Measurements from ENCODE around the gene PRDM1. TPM values are rescaled to one million over a fixed set of nuclear protein-coding genes. Genes with fewer than 3 reads are reported as not detected.

PRDM1 gene
- total RNA-seq, 1 donor from 2014 or later = 103 TPM

GRCh38 chr6:106094964-106095335 lies 8.8 kb downstream of the PRDM1 start:
- intact Hi-C loops (cut with micrococcal nuclease) = loop anchor here (5.0 to 10.0 kb wide), 2 partner anchors 663 to 1980 kb away; partner anchors contain the start of gene OSTM1

DNA sequence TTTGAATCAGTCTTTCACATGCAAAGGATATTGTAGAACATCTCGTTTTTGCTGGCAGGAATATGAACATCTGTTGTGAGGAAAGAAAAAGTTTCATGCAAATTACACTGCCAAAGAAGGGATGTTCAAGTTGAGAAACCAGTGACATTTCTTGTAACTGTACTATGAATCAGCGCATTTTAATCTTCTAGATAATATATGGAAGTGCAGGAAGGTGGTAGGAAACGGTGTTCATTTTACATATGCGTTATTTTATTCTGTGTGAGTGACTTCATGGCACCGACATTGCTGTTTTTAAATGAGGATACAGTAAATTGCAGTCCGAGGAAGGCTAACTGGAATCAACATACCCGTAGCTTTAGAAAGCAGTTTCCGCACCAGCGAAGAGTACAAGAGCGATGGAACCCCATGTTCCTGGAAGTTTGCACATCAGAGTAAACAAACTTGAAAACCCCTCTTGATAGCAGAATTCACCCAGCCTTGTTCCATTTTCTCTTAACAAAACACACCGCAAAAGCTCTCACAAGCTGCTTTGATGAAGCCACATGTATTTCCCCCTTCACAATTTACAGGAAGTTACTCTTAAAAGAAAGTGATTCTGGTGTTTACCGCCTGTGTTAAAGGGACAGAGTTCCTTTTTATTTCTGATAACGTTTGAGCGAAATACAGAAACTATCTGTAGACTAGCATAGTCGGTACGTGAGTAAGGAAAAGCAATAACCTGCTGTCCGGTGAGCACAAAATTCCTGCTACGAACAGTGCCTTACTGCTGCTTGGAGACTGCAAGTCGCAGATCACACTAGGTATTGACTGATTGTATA lies 11.5 kb downstream of the PRDM1 start:
- intact Hi-C loops (cut with micrococcal nuclease) = loop anchor here (1.0 to 10.0 kb wide), 25 partner anchors 11 to 1977 kb away; partner anchors contain the start of genes ATG5, OSTM1, PRDM1 and PREP

DNA sequence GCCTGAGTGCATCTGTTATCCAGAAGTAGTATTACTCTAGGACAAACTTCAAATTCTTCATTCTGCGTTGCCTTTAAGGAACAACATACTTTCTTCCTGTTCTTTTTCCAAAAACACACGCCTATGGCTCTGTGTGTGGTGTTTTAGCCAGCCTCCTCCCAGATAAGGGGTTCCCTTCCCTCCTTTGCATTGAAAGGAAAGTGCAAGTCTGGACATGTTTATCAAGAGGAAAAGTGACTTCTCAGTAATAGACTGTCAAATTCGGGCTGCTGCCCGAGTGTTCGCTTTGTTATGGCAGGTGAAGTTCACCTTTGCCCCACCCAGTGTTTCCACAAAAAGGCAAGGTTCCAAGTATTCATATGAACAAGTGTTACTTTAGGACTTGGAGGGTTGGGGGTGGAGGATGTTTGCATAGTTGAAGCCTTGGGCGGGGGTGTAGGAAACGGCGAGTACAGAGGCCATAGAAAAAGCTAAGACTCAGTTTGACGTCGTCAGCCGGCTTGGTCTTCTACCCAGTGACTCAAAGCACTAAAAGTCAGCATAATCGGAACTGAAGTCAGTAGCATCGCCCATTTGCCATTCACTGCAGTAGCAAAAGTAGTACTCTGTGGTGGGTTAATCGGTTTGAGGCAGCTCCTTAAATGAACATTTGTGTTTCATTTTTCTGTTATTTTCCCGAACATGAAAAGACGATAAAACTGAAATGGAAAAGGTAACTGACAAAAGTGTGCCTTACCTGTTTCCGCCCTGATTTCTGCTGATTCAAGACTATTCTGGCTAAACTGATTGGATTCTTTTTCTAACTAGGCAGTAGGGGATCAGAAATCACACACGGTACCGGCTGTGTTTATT lies 12.5 kb downstream of the PRDM1 start:
- intact Hi-C loops (cut with micrococcal nuclease) = loop anchor here (1.0 to 10.0 kb wide), 21 partner anchors 19 to 1976 kb away; partner anchors contain the start of genes ATG5, OSTM1, PREP and QRSL1

DNA sequence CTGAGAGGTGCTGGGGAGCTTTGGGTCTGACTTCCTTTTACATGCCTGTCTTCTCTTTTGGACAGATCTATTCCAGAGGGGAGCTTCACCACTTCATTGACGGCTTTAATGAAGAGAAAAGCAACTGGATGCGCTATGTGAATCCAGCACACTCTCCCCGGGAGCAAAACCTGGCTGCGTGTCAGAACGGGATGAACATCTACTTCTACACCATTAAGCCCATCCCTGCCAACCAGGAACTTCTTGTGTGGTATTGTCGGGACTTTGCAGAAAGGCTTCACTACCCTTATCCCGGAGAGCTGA lies 13.1 kb downstream of the PRDM1 start:
- intact Hi-C loops (cut with micrococcal nuclease) = loop anchor here (2.0 to 10.0 kb wide), 6 partner anchors 202 to 1976 kb away; partner anchors contain the start of genes OSTM1, QRSL1 and RTN4IP1

DNA sequence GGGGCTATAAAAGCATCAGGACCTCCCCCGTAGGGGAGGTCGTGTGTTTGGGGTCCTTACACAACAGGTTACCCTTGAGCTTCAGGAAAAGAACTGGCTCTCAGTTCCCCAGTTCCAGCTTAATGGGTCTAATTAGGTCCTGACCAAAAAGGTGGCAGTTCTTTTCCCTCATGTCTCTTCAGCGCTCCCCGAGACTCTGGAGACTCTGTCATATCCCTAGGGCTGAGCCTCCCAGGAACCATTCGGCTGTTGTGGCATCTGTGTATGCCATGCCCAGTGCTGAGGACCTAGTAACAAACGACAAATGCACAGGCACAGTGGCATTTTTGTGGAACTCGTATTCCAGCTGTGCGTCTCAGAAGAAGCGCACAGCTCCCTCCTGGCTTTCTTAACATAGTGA lies 14.6 kb downstream of the PRDM1 start:
- intact Hi-C loops (cut with micrococcal nuclease) = no loop called here

- intact Hi-C loops (cut with micrococcal nuclease) = no loop called here
Observed at GRCh38 chr6:106101466-106101865, 15.3 kb downstream of the PRDM1 start.

- intact Hi-C loops (cut with micrococcal nuclease) = loop anchor here (1.0 kb wide), 1 partner anchor 456 kb away; no protein-coding TSS in a partner anchor
Observed at GRCh38 chr6:106102034-106102433, 15.9 kb downstream of the PRDM1 start.

- intact Hi-C loops (cut with micrococcal nuclease) = loop anchor here (1.0 kb wide), 4 partner anchors 11 to 457 kb away; no protein-coding TSS in a partner anchor
Observed at GRCh38 chr6:106102967-106103727, 17.0 kb downstream of the PRDM1 start.

DNA sequence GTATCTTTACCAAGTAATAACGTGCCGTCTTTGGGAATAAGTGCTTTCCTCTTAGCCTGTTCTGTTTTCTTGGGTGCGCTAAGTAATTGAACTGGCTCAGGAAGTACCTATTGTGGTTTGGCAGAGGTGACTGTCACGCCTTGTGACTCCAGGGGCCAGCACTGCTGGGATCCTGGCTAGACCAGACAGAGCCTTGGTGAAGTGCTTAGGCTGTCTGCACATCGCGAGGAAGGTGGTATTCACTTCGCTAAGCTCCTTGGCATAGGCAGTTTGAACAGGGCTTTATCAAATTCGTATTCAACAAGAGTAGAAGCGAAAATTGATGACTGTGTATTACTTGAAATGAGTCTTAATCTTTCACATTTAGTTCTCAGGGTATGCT lies 17.6 kb downstream of the PRDM1 start:
- intact Hi-C loops (cut with micrococcal nuclease) = loop anchor here (1.0 kb wide), 3 partner anchors 11 to 120 kb away; no protein-coding TSS in a partner anchor

DNA sequence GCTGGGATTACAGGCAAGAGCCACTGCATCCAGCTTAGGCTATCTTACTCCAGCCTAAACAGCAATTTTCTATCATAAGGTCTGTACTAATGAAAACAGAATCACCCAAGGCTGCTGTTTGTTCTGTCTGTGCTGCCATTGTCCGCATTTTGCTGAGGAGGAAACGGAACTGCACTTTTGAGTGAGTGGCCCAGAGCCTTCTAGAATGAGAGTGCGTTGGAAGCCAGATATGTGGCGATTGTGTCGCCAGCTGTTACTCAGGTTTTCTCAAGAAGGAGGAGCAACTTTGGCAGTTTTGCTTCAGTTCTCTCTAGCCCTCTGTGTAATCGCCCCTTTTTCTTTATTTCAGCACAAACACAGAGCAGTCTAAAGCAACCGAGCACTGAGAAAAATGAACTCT lies 18.3 kb downstream of the PRDM1 start:
- intact Hi-C loops (cut with micrococcal nuclease) = no loop called here

GRCh38 chr6:106104941-106105340 lies 18.8 kb downstream of the PRDM1 start:
- intact Hi-C loops (cut with micrococcal nuclease) = no loop called here

DNA sequence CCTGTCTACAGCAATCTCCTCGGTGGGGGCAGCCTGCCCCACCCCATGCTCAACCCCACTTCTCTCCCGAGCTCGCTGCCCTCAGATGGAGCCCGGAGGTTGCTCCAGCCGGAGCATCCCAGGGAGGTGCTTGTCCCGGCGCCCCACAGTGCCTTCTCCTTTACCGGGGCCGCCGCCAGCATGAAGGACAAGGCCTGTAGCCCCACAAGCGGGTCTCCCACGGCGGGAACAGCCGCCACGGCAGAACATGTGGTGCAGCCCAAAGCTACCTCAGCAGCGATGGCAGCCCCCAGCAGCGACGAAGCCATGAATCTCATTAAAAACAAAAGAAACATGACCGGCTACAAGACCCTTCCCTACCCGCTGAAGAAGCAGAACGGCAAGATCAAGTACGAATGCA lies 19.4 kb downstream of the PRDM1 start:
- intact Hi-C loops (cut with micrococcal nuclease) = no loop called here

- intact Hi-C loops (cut with micrococcal nuclease) = no loop called here
Observed at GRCh38 chr6:106106276-106107042, 20.3 kb downstream of the PRDM1 start.

DNA sequence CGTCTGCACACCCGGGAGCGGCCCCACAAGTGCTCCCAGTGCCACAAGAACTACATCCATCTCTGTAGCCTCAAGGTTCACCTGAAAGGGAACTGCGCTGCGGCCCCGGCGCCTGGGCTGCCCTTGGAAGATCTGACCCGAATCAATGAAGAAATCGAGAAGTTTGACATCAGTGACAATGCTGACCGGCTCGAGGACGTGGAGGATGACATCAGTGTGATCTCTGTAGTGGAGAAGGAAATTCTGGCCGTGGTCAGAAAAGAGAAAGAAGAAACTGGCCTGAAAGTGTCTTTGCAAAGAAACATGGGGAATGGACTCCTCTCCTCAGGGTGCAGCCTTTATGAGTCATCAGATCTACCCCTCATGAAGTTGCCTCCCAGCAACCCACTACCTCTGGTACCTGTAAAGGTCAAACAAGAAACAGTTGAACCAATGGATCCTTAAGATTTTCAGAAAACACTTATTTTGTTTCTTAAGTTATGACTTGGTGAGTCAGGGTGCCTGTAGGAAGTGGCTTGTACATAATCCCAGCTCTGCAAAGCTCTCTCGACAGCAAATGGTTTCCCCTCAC lies 21.0 kb downstream of the PRDM1 start:
- intact Hi-C loops (cut with micrococcal nuclease) = no loop called here

GRCh38 chr6:106108129-106108528 lies 22.0 kb downstream of the PRDM1 start:
- intact Hi-C loops (cut with micrococcal nuclease) = no loop called here

- intact Hi-C loops (cut with micrococcal nuclease) = no loop called here
Observed at GRCh38 chr6:106109029-106109428, 22.9 kb downstream of the PRDM1 start.

- intact Hi-C loops (cut with micrococcal nuclease) = no loop called here
Observed at GRCh38 chr6:106110164-106110826, 24.2 kb downstream of the PRDM1 start.

DNA sequence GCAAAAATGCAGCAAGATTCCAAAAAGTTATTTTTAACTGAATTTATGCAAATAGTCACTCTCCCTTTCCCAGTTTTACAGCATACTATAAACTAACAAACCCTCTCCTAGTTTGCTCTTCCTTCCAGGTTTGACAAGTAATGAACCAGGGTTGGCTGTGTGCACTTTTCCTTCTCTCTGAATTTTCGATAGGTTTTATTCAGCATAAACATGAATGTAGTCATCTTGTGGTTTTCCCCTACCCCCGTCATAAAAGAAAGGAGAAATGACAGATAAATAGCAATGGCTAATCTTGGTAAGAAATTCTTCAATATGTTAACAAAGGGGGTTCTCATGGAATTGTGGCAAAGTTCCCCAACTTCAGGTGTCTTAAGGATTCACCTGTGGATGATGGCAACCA lies 26.3 kb downstream of the PRDM1 start:
- intact Hi-C loops (cut with micrococcal nuclease) = loop anchor here (2.0 kb wide), 1 partner anchor 110 kb away; no protein-coding TSS in a partner anchor

- intact Hi-C loops (cut with micrococcal nuclease) = loop anchor here (1.0 to 2.0 kb wide), 2 partner anchors 13 to 109 kb away; no protein-coding TSS in a partner anchor
Observed at GRCh38 chr6:106113256-106113959, 27.3 kb downstream of the PRDM1 start.
